Neuron (in vitro differentiated cells): ENCODE results near the gene CLASRP.
"Not testable (repeated sequence)": the region's sequence is repeated elsewhere in the genome, so short reads cannot be mapped to it uniquely, and the experiment has no call there.

Experiments used
- H2AFZ ChIP-seq: one replicate; pipeline ENCODE4 v1.6.1; 2013; ENCODE audit warnings: low read depth, mild to moderate bottlenecking, inconsistent platforms, low read length, moderate library complexity
- H3K27me3 ChIP-seq: one replicate; pipeline ENCODE4 v1.6.1; 2013; ENCODE audit warnings: low read length; ENCODE audit not compliant: insufficient read depth
- H3K36me3 ChIP-seq: one replicate; pipeline ENCODE4 v1.6.1; 2013; ENCODE audit warnings: low read length; ENCODE audit not compliant: insufficient read depth
- H3K4me1 ChIP-seq: one replicate; pipeline ENCODE4 v1.6.1; 2013; ENCODE audit warnings: low read length; ENCODE audit not compliant: insufficient read depth
- H3K4me3 ChIP-seq: 2 replicates; pipeline ENCODE4 v1.5.1; 2013; ENCODE audit warnings: mild to moderate bottlenecking, low read length, moderate library complexity
- H3K9me3 ChIP-seq: one replicate; pipeline ENCODE4 v1.6.1; 2013; ENCODE audit warnings: low read length

Gene CLASRP

GRCh38 chr19:45038931-45039893 is at the start of gene CLASRP:
Gene CLASRP (plus strand): TSS chr19:45039045. CDS start chr19:45040213, 1,168 bp downstream.
- no peak within 1 kb of the TSS for H2AFZ ChIP-seq
- peaks cover 30% of the 10 kb centered on the region for H3K36me3 ChIP-seq

GRCh38 chr19:44990459-44990858 is 48.4 kb upstream of the CLASRP start:
- Histone ChIP-seq H3K9me3 (no peaks in the 10 kb centered on the region), H3K4me3 (no peak overlapping the region), H2AFZ (no peak overlapping the region), H3K4me1 (no peaks in the 10 kb centered on the region), H3K27me3 (no peaks in the 10 kb centered on the region), H3K36me3 (peaks cover 62% of the 10 kb centered on the region)

More at GRCh38 chr19:45038931-45039893, at the start of gene CLASRP:
- H3K27me3 ChIP-seq: no peaks in the 10 kb centered on the region
- H3K4me1 ChIP-seq: peaks cover 11% of the 10 kb centered on the region
- H3K4me3 ChIP-seq: peak within 1 kb of the TSS; percentile 100
- no peaks in the 10 kb centered on the region for H3K9me3 ChIP-seq

- Histone ChIP-seq H3K27me3 (no peaks in the 10 kb centered on the region), H3K4me3 (no peak overlapping the region), H3K9me3 (no peaks in the 10 kb centered on the region), H3K36me3 (peaks cover 57% of the 10 kb centered on the region), H2AFZ (no peak overlapping the region), H3K4me1 (no peaks in the 10 kb centered on the region)
Observed at GRCh38 chr19:44990966-44991365, 47.9 kb upstream of the CLASRP start.

GRCh38 chr19:44992336-44993163 is 46.3 kb upstream of the CLASRP start:
- Histone ChIP-seq H3K4me3 (no peak overlapping the region), H2AFZ (no peak overlapping the region), H3K27me3 (no peaks in the 10 kb centered on the region), H3K9me3 (no peaks in the 10 kb centered on the region), H3K36me3 (peaks cover 43% of the 10 kb centered on the region), H3K4me1 (no peaks in the 10 kb centered on the region)

GRCh38 chr19:44993526-44993925 is 45.3 kb upstream of the CLASRP start:
- Histone ChIP-seq H3K9me3 (no peaks in the 10 kb centered on the region), H3K4me3 (no peak overlapping the region), H3K27me3 (no peaks in the 10 kb centered on the region), H3K36me3 (peaks cover 35% of the 10 kb centered on the region), H2AFZ (no peak overlapping the region), H3K4me1 (no peaks in the 10 kb centered on the region)

GRCh38 chr19:44993926-44994537 is 44.8 kb upstream of the CLASRP start:
- Histone ChIP-seq H3K27me3 (no peaks in the 10 kb centered on the region), H3K36me3 (peaks cover 33% of the 10 kb centered on the region), H3K4me3 (no peak overlapping the region), H3K4me1 (no peaks in the 10 kb centered on the region), H3K9me3 (no peaks in the 10 kb centered on the region), H2AFZ (no peak overlapping the region)

GRCh38 chr19:44998025-44998424 is 40.8 kb upstream of the CLASRP start:
- peaks cover 8% of the 10 kb centered on the region for H3K36me3 ChIP-seq
- H3K27me3 ChIP-seq: no peaks in the 10 kb centered on the region
- no peak overlapping the region for H2AFZ ChIP-seq
- no peak overlapping the region for H3K4me3 ChIP-seq
- H3K4me1 ChIP-seq: peaks cover 6% of the 10 kb centered on the region
- H3K9me3 ChIP-seq: no peaks in the 10 kb centered on the region

- not testable (repeated sequence) for H3K4me1 ChIP-seq, H3K36me3 ChIP-seq, H3K9me3 ChIP-seq, H3K27me3 ChIP-seq, H3K4me3 ChIP-seq, H2AFZ ChIP-seq
Observed at GRCh38 chr19:44999131-44999925, 39.5 kb upstream of the CLASRP start.

- H3K9me3 ChIP-seq, H2AFZ ChIP-seq, H3K27me3 ChIP-seq, H3K36me3 ChIP-seq, H3K4me1 ChIP-seq: not testable (repeated sequence)
- peak overlapping the region; percentile 73 for H3K4me3 ChIP-seq
Observed at GRCh38 chr19:45000665-45001064, 38.2 kb upstream of the CLASRP start.

GRCh38 chr19:45001087-45001739 is 37.6 kb upstream of the CLASRP start, which contains the start of gene RELB:
Gene RELB (plus strand): TSS chr19:45001464. CDS start chr19:45001580, 116 bp downstream.
- Histone ChIP-seq H3K4me1 (peaks cover 6% of the 10 kb centered on the region), H2AFZ (peak within 1 kb of the TSS; percentile 91), H3K36me3 (no peaks in the 10 kb centered on the region)

GRCh38 chr19:45003485-45003884 is 35.4 kb upstream of the CLASRP start:
- no peaks in the 10 kb centered on the region for H3K27me3 ChIP-seq
- no peak overlapping the region for H2AFZ ChIP-seq
- H3K4me1 ChIP-seq: peaks cover 6% of the 10 kb centered on the region
- no peak overlapping the region for H3K4me3 ChIP-seq
- no peaks in the 10 kb centered on the region for H3K36me3 ChIP-seq
- H3K9me3 ChIP-seq: no peaks in the 10 kb centered on the region

More at GRCh38 chr19:45001087-45001739, 37.6 kb upstream of the CLASRP start, which contains the start of gene RELB:
- Histone ChIP-seq H3K9me3 (no peaks in the 10 kb centered on the region), H3K4me3 (peak within 1 kb of the TSS; percentile 73), H3K27me3 (no peaks in the 10 kb centered on the region)

GRCh38 chr19:45005787-45006186 is 33.1 kb upstream of the CLASRP start:
- Histone ChIP-seq H3K9me3 (no peaks in the 10 kb centered on the region), H3K36me3 (no peaks in the 10 kb centered on the region), H3K27me3 (no peaks in the 10 kb centered on the region), H2AFZ (no peak overlapping the region), H3K4me1 (peaks cover 6% of the 10 kb centered on the region), H3K4me3 (no peak overlapping the region)
